ENCODE data around the gene WBP2.
"Not testable (repeated sequence)": the region's sequence is repeated elsewhere in the genome, so short reads cannot be mapped to it uniquely, and the experiment has no call there.

The WBP2 gene

GRCh38 chr17:75895370-75896155 is 40.4 kb upstream of the WBP2 start:
- Histone ChIP-seq H3K27ac (ENCODE audit: low read length) (peak overlapping the region; percentile 71), H3K9me3 (ENCODE audit: control insufficient read depth in 1 of 2, low read length in 2 of 2) (no peaks in the 10 kb centered on the region), H3K36me3 (ENCODE audit: control insufficient read depth in 1 of 2, insufficient read depth in 2 of 2, low read length in 2 of 2) (peaks cover 13 to 47% of the 10 kb centered on the region in 2 donors), H3K4me3 (ENCODE audit: low read depth in 1 of 2, low read length in 2 of 2) (peak overlapping the region; percentile 67 to 76), H3K4me1 (ENCODE audit: control insufficient read depth in 1 of 2, insufficient read depth in 2 of 2, low read length in 2 of 2) (peaks cover 14 to 34% of the 10 kb centered on the region in 2 donors), H3K27me3 (ENCODE audit: low read depth, low read length) (no peaks in the 10 kb centered on the region)

- H3K27me3 ChIP-seq (ENCODE audit: low read depth, low read length) = no peaks in the 10 kb centered on the region
- peaks cover 5 to 45% of the 10 kb centered on the region in 2 donors for H3K36me3 ChIP-seq (ENCODE audit: control insufficient read depth in 1 of 2, insufficient read depth in 2 of 2, low read length in 2 of 2)
- H3K9me3 ChIP-seq (ENCODE audit: control insufficient read depth in 1 of 2, low read length in 2 of 2) = no peaks in the 10 kb centered on the region
- no peak overlapping the region for H3K27ac ChIP-seq (ENCODE audit: low read length)
- peak overlapping the region in 1 of 2 donors; percentile 28 for H3K4me3 ChIP-seq (ENCODE audit: low read depth in 1 of 2, low read length in 2 of 2)
- H3K4me1 ChIP-seq (ENCODE audit: control insufficient read depth in 1 of 2, insufficient read depth in 2 of 2, low read length in 2 of 2) = peaks cover 14 to 34% of the 10 kb centered on the region in 2 donors
Observed at GRCh38 chr17:75894049-75894733, 39.1 kb upstream of the WBP2 start.

GRCh38 chr17:75893305-75894048 is 38.3 kb upstream of the WBP2 start:
- Histone ChIP-seq H3K4me3 (ENCODE audit: low read depth in 1 of 2, low read length in 2 of 2) (no peak overlapping the region), H3K4me1 (ENCODE audit: control insufficient read depth in 1 of 2, insufficient read depth in 2 of 2, low read length in 2 of 2) (peaks cover 14 to 34% of the 10 kb centered on the region in 2 donors), H3K27me3 (ENCODE audit: low read depth, low read length) (no peaks in the 10 kb centered on the region), H3K36me3 (ENCODE audit: control insufficient read depth in 1 of 2, insufficient read depth in 2 of 2, low read length in 2 of 2) (peaks cover 5 to 40% of the 10 kb centered on the region in 2 donors), H3K9me3 (ENCODE audit: control insufficient read depth in 1 of 2, low read length in 2 of 2) (no peaks in the 10 kb centered on the region), H3K27ac (ENCODE audit: low read length) (no peak overlapping the region)

GRCh38 chr17:75892556-75893224 is 37.6 kb upstream of the WBP2 start:
- Histone ChIP-seq H3K27ac (ENCODE audit: low read length) (no peak overlapping the region), H3K27me3 (ENCODE audit: low read depth, low read length) (no peaks in the 10 kb centered on the region), H3K4me1 (ENCODE audit: control insufficient read depth in 1 of 2, insufficient read depth in 2 of 2, low read length in 2 of 2) (peaks cover 11 to 31% of the 10 kb centered on the region in 2 donors), H3K4me3 (ENCODE audit: low read depth in 1 of 2, low read length in 2 of 2) (no peak overlapping the region), H3K9me3 (ENCODE audit: control insufficient read depth in 1 of 2, low read length in 2 of 2) (no peaks in the 10 kb centered on the region), H3K36me3 (ENCODE audit: control insufficient read depth in 1 of 2, insufficient read depth in 2 of 2, low read length in 2 of 2) (peaks cover 5 to 35% of the 10 kb centered on the region in 2 donors)

- peaks cover 10 to 23% of the 10 kb centered on the region in 2 donors for H3K4me1 ChIP-seq (ENCODE audit: control insufficient read depth in 1 of 2, insufficient read depth in 2 of 2, low read length in 2 of 2)
- no peaks in the 10 kb centered on the region for H3K27me3 ChIP-seq (ENCODE audit: low read depth, low read length)
- H3K9me3 ChIP-seq (ENCODE audit: control insufficient read depth in 1 of 2, low read length in 2 of 2) = no peaks in the 10 kb centered on the region
- H3K27ac ChIP-seq (ENCODE audit: low read length) = no peak overlapping the region
- peaks cover 5 to 35% of the 10 kb centered on the region in 2 donors for H3K36me3 ChIP-seq (ENCODE audit: control insufficient read depth in 1 of 2, insufficient read depth in 2 of 2, low read length in 2 of 2)
- no peak overlapping the region for H3K4me3 ChIP-seq (ENCODE audit: low read depth in 1 of 2, low read length in 2 of 2)
Observed at GRCh38 chr17:75891605-75892555, 36.7 kb upstream of the WBP2 start.

- Histone ChIP-seq H3K27me3 (ENCODE audit: low read depth, low read length) (no peaks in the 10 kb centered on the region), H3K4me1 (ENCODE audit: control insufficient read depth in 1 of 2, insufficient read depth in 2 of 2, low read length in 2 of 2) (peaks cover 10 to 23% of the 10 kb centered on the region in 2 donors), H3K4me3 (ENCODE audit: low read depth in 1 of 2, low read length in 2 of 2) (no peak overlapping the region), H3K27ac (ENCODE audit: low read length) (no peak overlapping the region), H3K36me3 (ENCODE audit: control insufficient read depth in 1 of 2, insufficient read depth in 2 of 2, low read length in 2 of 2) (peaks cover 5 to 35% of the 10 kb centered on the region in 2 donors), H3K9me3 (ENCODE audit: control insufficient read depth in 1 of 2, low read length in 2 of 2) (no peaks in the 10 kb centered on the region)
Observed at GRCh38 chr17:75891022-75891604, 36.0 kb upstream of the WBP2 start.

- Histone ChIP-seq H3K36me3 (ENCODE audit: control insufficient read depth in 1 of 2, insufficient read depth in 2 of 2, low read length in 2 of 2) (peaks cover 5 to 35% of the 10 kb centered on the region in 2 donors), H3K27ac (ENCODE audit: low read length) (no peak overlapping the region), H3K4me1 (ENCODE audit: control insufficient read depth in 1 of 2, insufficient read depth in 2 of 2, low read length in 2 of 2) (peaks cover 0 to 9% of the 10 kb centered on the region in 2 donors), H3K4me3 (ENCODE audit: low read depth in 1 of 2, low read length in 2 of 2) (no peak overlapping the region), H3K27me3 (ENCODE audit: low read depth, low read length) (no peaks in the 10 kb centered on the region), H3K9me3 (ENCODE audit: control insufficient read depth in 1 of 2, low read length in 2 of 2) (no peaks in the 10 kb centered on the region)
Observed at GRCh38 chr17:75889454-75889853, 34.3 kb upstream of the WBP2 start.

GRCh38 chr17:75888484-75888883 is 33.3 kb upstream of the WBP2 start:
- H3K27me3 ChIP-seq (ENCODE audit: low read depth, low read length) = no peaks in the 10 kb centered on the region
- H3K27ac ChIP-seq (ENCODE audit: low read length) = no peak overlapping the region
- peaks cover 0 to 5% of the 10 kb centered on the region in 2 donors for H3K4me1 ChIP-seq (ENCODE audit: control insufficient read depth in 1 of 2, insufficient read depth in 2 of 2, low read length in 2 of 2)
- H3K36me3 ChIP-seq (ENCODE audit: control insufficient read depth in 1 of 2, insufficient read depth in 2 of 2, low read length in 2 of 2) = peaks cover 5 to 35% of the 10 kb centered on the region in 2 donors
- H3K4me3 ChIP-seq (ENCODE audit: low read depth in 1 of 2, low read length in 2 of 2) = no peak overlapping the region
- no peaks in the 10 kb centered on the region for H3K9me3 ChIP-seq (ENCODE audit: control insufficient read depth in 1 of 2, low read length in 2 of 2)

GRCh38 chr17:75885860-75886259 is 30.7 kb upstream of the WBP2 start:
- not testable (repeated sequence) for H3K27me3 ChIP-seq (ENCODE audit: low read depth, low read length); H3K4me3 ChIP-seq (ENCODE audit: low read depth in 1 of 2, low read length in 2 of 2); H3K4me1 ChIP-seq (ENCODE audit: control insufficient read depth in 1 of 2, insufficient read depth in 2 of 2, low read length in 2 of 2); H3K9me3 ChIP-seq (ENCODE audit: control insufficient read depth in 1 of 2, low read length in 2 of 2); H3K27ac ChIP-seq (ENCODE audit: low read length)
- H3K36me3 ChIP-seq (ENCODE audit: control insufficient read depth in 1 of 2, insufficient read depth in 2 of 2, low read length in 2 of 2) = peaks cover 0 to 16% of the 10 kb centered on the region in 2 donors

- Histone ChIP-seq H3K4me3 (ENCODE audit: low read depth in 1 of 2, low read length in 2 of 2) (no peak overlapping the region), H3K9me3 (ENCODE audit: control insufficient read depth in 1 of 2, low read length in 2 of 2) (no peaks in the 10 kb centered on the region), H3K36me3 (ENCODE audit: control insufficient read depth in 1 of 2, insufficient read depth in 2 of 2, low read length in 2 of 2) (peaks cover 0 to 11% of the 10 kb centered on the region in 2 donors), H3K27ac (ENCODE audit: low read length) (no peak overlapping the region), H3K4me1 (ENCODE audit: control insufficient read depth in 1 of 2, insufficient read depth in 2 of 2, low read length in 2 of 2) (no peaks in the 10 kb centered on the region), H3K27me3 (ENCODE audit: low read depth, low read length) (no peaks in the 10 kb centered on the region)
Observed at GRCh38 chr17:75885431-75885830, 30.3 kb upstream of the WBP2 start.

Data from muscle layer of duodenum (tissue), 2 donors.